ENCODE results near the gene TGM4.

Gene TGM4

GRCh38 chr3:44931791-44932190 is 57.4 kb downstream of the TGM4 start:
- H3K27ac ChIP-seq (ENCODE audit: poor library complexity, severe bottlenecking) = no peak overlapping the region
- no peaks in the 10 kb centered on the region for H3K9me3 ChIP-seq (ENCODE audit: severe bottlenecking)
- peaks cover 80% of the 10 kb centered on the region for H3K36me3 ChIP-seq (ENCODE audit: low read depth)
- no peak for TF ChIP-seq CTCF (IDR thresholded peaks at IDR 0.05; ENCODE audit: poor library complexity, severe bottlenecking)
- H3K4me1 ChIP-seq (ENCODE audit: insufficient read depth, poor library complexity, severe bottlenecking) = no peaks in the 10 kb centered on the region
- no peak for ATAC-seq (ENCODE audit: low read depth)
- no peak overlapping the region for H3K4me3 ChIP-seq (ENCODE audit: severe bottlenecking)
- DNase-seq (ENCODE audit: low spot score) = no peak
- no peaks in the 10 kb centered on the region for H3K27me3 ChIP-seq (ENCODE audit: insufficient read depth, poor library complexity, severe bottlenecking)

- no peak overlapping the region for H3K27ac ChIP-seq (ENCODE audit: poor library complexity, severe bottlenecking)
- DNase-seq (ENCODE audit: low spot score) (no peak), ATAC-seq (ENCODE audit: low read depth) (no peak)
- H3K36me3 ChIP-seq (ENCODE audit: low read depth) = peaks cover 77% of the 10 kb centered on the region
- no peaks in the 10 kb centered on the region for H3K27me3 ChIP-seq (ENCODE audit: insufficient read depth, poor library complexity, severe bottlenecking)
- H3K4me1 ChIP-seq (ENCODE audit: insufficient read depth, poor library complexity, severe bottlenecking) = no peaks in the 10 kb centered on the region
- H3K9me3 ChIP-seq (ENCODE audit: severe bottlenecking) = no peaks in the 10 kb centered on the region
- TF ChIP-seq CTCF (IDR thresholded peaks at IDR 0.05; ENCODE audit: poor library complexity, severe bottlenecking) = no peak
- H3K4me3 ChIP-seq (ENCODE audit: severe bottlenecking) = no peak overlapping the region
These were observed 57.9 kb downstream of the TGM4 start for GRCh38 chr3:44932271-44932670.

GRCh38 chr3:44932986-44933944 is 58.9 kb downstream of the TGM4 start:
- no peak overlapping the region for H3K27ac ChIP-seq (ENCODE audit: poor library complexity, severe bottlenecking)
- no peaks in the 10 kb centered on the region for H3K9me3 ChIP-seq (ENCODE audit: severe bottlenecking)
- H3K36me3 ChIP-seq (ENCODE audit: low read depth) = peaks cover 77% of the 10 kb centered on the region

GRCh38 chr3:44939581-44940036 is 65.2 kb downstream of the TGM4 start:
- H3K27me3 ChIP-seq (ENCODE audit: insufficient read depth, poor library complexity, severe bottlenecking) = no peaks in the 10 kb centered on the region
- peaks cover 82% of the 10 kb centered on the region for H3K36me3 ChIP-seq (ENCODE audit: low read depth)
- ATAC-seq (ENCODE audit: low read depth) = no peak
- H3K4me3 ChIP-seq (ENCODE audit: severe bottlenecking) = no peak overlapping the region
- TF ChIP-seq CTCF (IDR thresholded peaks at IDR 0.05; ENCODE audit: poor library complexity, severe bottlenecking) = no peak
- peaks cover 4% of the 10 kb centered on the region for H3K4me1 ChIP-seq (ENCODE audit: insufficient read depth, poor library complexity, severe bottlenecking)
- H3K27ac ChIP-seq (ENCODE audit: poor library complexity, severe bottlenecking) = no peak overlapping the region
- H3K9me3 ChIP-seq (ENCODE audit: severe bottlenecking) = no peaks in the 10 kb centered on the region
- DNase-seq (ENCODE audit: low spot score) = no peak

More at GRCh38 chr3:44932986-44933944, 58.9 kb downstream of the TGM4 start:
- Histone ChIP-seq H3K27me3 (ENCODE audit: insufficient read depth, poor library complexity, severe bottlenecking) (no peaks in the 10 kb centered on the region), H3K4me1 (ENCODE audit: insufficient read depth, poor library complexity, severe bottlenecking) (no peaks in the 10 kb centered on the region), H3K4me3 (ENCODE audit: severe bottlenecking) (no peak overlapping the region)
- DNase-seq (ENCODE audit: low spot score) = no peak
- ATAC-seq (ENCODE audit: low read depth) = no peak
- TF ChIP-seq CTCF (IDR thresholded peaks at IDR 0.05; ENCODE audit: poor library complexity, severe bottlenecking) = no peak
